Measurements from ENCODE around the gene SOX13.
A peak's percentile ranks its signal among the peaks of the same experiment; 100 is the strongest.

SOX13 gene

DNA sequence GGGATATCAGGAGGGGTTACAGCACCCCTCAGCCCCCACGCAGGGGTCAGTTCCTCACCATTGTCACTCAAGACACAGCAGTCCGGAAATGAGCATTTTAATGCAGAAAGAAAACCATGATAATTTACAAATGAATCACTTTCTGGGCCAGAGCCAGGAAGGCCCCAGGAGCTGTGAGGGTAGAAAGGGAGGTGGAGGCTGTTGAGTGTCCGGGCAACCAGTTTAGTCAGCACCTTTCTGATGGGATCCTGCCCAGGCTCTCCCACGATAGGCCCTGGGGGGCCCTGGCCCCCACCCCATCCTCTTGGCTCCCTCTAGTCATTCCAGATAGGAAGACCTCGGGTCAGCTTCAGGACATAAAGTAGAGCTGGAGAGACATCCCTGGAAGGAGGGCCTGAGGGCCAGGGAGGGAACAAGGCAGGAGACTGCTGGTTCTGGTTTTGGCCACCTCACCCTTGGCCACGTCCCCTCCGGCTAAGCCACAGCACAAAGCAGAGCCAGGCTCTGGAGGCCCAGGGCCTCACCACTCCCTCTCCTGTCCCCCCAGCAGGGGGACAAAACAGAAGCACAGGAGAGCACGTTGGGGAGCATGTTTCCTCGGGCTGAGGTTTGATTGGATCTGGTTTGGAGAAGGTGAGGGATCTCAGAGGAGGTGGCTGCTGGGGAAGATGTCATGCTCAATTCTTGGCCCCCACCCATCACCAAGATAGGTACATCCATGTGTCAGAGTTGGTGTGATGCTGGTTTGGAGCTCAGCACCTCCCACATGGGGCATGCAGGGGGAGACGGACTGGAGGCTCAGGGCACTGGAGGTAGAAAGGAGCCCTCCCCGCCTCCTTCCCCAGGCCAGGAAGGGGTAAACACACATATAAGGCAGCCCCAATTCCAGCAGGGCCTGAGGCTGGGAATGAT, 58.3 kb downstream of the SOX13 start:
- DNase-seq (ENCODE audit: insufficient read length, low spot score) (peak; percentile 79), FAIRE-seq (no peak)
- no peak for TF ChIP-seq POLR2A (IDR thresholded peaks at IDR 0.05; ENCODE audit: low read depth, low read length)

DNA sequence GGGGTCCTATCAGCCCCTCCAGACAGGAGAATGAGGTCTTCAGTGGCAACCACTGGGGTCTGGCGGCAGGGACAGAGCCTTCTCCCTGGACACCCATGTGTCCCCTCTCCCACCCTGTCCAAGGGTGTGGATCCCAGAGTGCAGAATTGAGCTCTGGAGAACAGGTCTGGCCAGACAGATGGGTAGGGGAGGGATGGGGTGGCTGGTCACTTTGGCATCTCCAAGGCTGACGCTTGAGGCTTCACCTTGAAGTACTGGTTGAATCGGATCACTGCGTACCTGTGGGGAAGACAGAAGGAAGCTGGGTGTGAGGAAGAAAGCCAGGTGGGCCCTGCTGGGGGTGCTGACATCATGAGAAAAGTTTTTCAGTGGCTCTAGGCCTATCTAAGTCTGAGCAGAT, 59.1 kb downstream of the SOX13 start:
- DNase-seq (ENCODE audit: insufficient read length, low spot score) (no peak), FAIRE-seq (no peak)
- TF ChIP-seq POLR2A (IDR thresholded peaks at IDR 0.05; ENCODE audit: low read depth, low read length), result no peak

DNA sequence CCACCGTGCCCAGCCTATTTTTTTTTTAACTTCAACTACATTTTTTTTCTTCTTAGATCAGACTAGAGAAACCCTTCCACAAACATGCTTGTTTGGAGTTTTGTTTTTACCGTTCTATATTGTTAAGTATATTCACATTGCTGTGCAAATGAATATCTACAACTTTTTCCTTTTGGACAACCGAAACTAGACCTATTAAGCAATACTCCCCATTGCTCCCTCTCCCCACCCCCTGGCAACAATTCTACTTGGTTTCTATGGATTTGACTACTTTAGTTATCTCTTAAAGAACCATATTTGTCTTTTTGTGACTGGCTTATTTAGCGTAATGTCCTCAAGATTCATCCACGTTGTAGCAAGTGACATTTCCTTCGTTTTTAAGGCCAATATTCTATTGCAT, 59.8 kb downstream of the SOX13 start:
- no peak for TF ChIP-seq POLR2A (IDR thresholded peaks at IDR 0.05; ENCODE audit: low read depth, low read length)
- DNase-seq (ENCODE audit: insufficient read length, low spot score) (no peak), FAIRE-seq (no peak)

DNA sequence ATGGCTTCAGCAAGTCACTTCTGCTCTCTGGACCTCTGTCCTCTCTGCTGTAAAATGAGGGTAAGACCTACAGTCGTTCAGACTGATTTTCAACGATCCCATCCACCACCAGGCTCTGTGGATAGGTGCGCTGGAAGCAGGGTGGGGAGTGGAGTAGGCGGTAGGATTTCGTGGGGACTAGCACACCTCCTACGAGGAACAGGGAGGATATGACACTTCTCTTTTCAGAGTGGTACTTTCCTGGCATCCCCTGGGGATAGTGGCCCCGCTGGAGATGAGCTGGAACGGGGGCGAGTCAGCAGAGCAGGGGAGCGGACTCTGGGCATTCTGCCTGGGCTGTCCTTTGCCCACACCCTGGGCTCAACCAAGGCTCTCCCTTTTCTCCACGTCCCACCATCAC, 61.2 kb downstream of the SOX13 start:
- no peak for TF ChIP-seq POLR2A (IDR thresholded peaks at IDR 0.05; ENCODE audit: low read depth, low read length)
- DNase-seq (ENCODE audit: insufficient read length, low spot score), result no peak
- no peak for FAIRE-seq

DNA sequence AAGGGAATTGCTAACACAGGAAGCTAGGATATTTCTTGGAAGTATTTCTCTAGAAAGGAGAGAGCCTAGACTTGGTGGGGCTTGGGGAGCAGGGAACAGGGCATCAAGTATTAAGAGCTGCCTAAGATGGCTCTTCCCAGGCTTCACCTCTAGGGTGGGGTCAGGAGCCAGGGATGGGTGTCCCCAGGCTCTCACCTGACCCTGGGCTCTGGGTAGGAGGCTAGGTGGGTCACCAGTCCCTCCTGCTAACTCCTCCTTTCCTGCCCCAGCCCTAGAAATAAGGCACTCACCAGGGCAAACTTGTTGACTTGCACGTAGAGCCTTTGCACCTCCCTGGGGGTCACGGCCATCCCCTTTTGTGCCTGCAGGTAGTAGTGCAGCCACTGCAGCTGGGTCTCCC, 63.9 kb downstream of the SOX13 start:
- TF ChIP-seq POLR2A (IDR thresholded peaks at IDR 0.05; ENCODE audit: low read depth, low read length), result no peak
- FAIRE-seq, result no peak

DNA sequence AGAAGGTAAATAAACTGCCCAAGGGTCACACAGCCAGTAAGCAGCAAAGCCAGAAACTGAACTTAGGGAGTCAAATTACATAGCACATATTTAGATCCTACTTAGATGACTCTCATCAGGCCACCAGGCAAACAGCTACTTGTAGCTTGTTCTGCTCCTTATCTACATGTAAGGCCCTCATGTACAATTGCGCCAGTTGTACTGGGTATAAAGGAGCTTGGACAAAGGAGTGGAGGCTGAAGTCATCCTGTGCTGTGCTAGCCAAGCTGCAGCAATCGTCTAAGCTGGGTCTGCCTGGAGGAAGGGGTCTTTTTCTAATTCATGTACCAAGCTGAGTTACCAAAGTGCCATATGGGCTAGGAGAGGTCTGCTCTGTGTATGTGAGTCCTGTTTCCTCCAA, 66.2 kb downstream of the SOX13 start:
- FAIRE-seq (no peak), DNase-seq (ENCODE audit: insufficient read length, low spot score) (no peak)
- no peak for TF ChIP-seq POLR2A (IDR thresholded peaks at IDR 0.05; ENCODE audit: low read depth, low read length)

More for the DNA sequence above, 63.9 kb downstream of the SOX13 start:
- no peak for DNase-seq (ENCODE audit: insufficient read length, low spot score)

DNA sequence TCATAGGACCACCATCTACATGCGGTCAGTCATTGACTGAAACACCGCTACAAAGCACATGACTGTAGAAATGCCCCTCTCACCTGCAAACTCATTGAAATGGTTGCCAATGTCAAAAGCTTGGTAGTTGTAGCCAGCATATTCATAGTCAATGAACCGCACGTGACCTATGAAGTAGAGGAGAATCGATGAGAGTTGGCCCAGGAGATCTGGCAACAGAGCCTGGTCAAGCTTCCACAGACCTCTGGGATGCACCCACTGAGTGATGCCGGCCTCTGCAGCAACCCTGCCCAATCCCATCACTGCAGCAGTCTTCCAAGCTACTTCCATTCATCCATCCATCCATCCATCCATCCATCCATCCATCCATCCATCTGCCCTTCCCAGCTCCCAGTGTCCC, 67.0 kb downstream of the SOX13 start:
- FAIRE-seq (no peak), DNase-seq (ENCODE audit: insufficient read length, low spot score) (no peak)
- TF ChIP-seq POLR2A (IDR thresholded peaks at IDR 0.05; ENCODE audit: low read depth, low read length), result no peak

DNA sequence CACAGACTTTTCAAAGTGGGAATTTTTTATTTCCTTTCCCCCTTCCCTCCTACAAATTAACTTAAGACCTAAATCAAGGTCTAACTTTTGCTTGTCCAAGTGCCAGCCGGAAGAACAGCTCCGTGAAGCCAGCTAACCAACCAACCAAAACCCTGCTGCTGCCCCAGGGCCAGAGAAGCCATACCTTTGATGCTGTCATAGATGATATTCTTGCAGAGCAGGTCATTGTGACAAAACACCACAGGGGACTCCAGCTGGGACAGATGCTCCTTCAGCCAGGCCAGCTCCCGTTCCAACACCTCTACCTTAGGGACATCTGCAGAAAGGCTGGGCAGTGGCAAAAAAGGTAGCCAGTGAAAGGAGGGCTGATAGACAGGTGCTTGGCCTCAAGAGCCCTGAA, 68.2 kb downstream of the SOX13 start:
- DNase-seq (ENCODE audit: insufficient read length, low spot score) (no peak), FAIRE-seq (no peak)
- no peak for TF ChIP-seq POLR2A (IDR thresholded peaks at IDR 0.05; ENCODE audit: low read depth, low read length)

DNA sequence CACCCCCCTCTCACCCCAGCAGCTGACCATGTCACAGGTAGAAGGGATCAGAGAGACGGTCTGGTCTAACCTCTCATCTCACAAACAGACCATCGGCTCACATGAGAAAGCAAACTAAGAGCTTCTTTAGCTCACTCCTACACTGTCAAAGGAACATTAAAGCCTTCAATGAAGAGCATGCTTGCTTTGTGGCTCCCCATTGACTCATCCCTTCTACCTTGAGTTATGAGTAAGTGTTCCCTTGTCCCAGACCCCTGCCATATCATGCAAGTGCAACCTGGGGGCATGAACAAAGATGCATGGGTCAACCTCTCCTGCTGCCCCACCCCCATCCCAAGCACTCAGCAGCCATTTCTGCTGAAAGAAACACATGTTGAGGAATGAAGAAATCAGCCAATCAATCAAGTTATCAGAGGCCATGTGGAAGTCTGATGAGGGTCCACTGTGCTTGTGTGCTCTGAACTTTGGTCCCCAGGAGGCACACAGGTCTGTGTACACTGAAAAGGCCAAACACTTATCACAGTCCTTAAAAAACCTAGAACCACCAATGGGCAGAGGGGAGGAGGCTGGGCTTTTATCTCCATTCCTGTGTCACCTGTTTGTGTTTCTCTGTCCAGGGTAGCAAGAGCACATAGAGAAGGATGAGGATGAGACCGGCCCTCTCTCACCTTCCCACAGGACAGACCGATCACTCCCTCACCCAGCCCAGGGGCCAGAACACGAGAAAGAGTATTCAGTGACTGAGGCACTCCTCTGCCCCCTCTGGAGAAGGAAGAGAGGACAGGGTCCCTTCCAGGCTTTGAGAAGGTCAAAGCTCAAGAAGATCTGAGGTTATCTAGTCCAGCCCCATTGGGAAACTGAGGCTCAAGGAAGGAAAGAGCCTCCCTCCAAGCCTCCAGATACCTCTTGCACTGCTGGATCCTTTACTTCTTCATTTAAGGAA, 69.4 kb downstream of the SOX13 start:
- no peak for DNase-seq (ENCODE audit: insufficient read length, low spot score)
- no peak for TF ChIP-seq POLR2A (IDR thresholded peaks at IDR 0.05; ENCODE audit: low read depth, low read length)
- FAIRE-seq, result no peak

DNA sequence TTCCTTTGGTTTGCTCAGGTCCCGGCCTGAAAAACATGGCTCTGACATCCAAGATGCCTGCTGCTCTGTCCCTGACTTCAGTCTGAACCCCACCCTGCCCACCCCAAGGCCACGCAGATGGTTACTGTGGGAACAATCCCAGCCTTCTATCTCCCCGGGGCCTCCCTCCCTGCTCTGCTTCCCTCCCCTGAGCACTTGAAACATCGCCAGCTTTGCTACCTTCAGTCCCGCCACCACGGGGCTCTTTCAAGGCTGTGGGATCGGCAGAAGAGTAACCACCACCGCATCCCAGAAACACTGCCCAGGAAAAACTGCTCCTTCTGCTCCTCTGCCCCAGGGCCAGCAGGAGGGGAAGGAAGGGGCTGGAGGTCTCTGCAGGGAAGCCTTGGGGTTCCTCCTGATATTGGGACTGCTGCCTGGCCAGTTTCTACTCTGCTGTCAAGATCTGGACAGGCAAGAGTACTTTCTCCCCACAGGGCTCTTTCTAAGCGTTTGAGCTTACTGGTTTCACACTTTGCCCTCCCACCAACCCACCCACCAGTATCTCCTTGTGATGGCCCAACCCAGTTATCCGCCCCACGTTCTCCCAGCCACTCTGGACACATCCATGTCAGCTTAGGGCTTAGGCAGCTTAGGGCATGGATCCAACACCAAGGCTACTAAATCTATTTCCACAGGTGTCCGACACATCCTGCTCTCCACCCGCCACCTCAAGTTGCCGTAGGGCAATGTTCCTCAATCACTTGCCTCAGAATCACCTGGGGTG, 70.5 kb downstream of the SOX13 start:
- TF ChIP-seq POLR2A (IDR thresholded peaks at IDR 0.05; ENCODE audit: low read depth, low read length), result no peak
- FAIRE-seq, result no peak
- no peak for DNase-seq (ENCODE audit: insufficient read length, low spot score)

DNA sequence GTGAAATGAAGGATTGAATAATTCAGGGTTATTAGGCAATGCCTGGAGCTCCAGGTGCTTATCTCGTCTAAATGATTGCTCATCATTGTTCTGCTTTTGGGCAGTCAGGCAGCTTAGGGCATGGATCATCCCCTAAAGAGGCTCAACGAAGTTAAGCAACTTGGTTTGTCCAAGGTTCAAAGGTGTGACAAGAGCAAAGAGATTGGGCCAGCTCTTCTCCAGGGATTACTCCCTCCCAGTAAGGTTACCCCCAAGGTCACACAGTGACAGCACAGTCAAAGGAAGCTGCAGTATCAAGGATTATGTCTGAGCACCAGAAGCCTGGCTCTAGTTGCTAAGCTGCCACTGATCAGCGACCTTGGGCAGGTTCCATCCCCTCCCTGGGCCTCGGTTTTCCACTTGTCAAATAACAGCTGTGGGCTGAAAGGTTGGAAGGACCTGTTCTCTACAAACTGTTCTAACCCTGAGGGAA, 72.2 kb downstream of the SOX13 start:
- DNase-seq (ENCODE audit: insufficient read length, low spot score), result no peak
- no peak for TF ChIP-seq POLR2A (IDR thresholded peaks at IDR 0.05; ENCODE audit: low read depth, low read length)
- no peak for FAIRE-seq

DNA sequence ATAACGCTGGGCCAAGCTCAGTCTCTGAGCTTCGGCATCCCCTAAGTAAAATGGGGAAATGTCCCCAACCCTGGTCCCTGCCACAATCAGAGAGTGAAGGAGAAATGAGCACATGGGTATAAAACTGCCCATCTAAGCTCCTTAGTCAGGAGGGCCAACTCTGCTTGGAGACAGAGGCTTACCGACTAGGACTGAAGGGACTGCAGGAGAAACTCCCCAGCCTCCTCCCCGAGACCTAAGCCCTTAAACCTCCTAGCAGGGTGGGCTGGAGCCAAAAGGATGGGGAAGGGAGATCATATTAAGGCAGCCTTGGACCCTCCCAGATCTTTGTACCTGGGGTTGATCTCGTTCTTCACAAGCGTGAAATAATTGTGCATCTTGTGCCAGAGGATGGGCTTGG, 73.4 kb downstream of the SOX13 start:
- FAIRE-seq (no peak), DNase-seq (ENCODE audit: insufficient read length, low spot score) (no peak)
- TF ChIP-seq POLR2A (IDR thresholded peaks at IDR 0.05; ENCODE audit: low read depth, low read length), result no peak

DNA sequence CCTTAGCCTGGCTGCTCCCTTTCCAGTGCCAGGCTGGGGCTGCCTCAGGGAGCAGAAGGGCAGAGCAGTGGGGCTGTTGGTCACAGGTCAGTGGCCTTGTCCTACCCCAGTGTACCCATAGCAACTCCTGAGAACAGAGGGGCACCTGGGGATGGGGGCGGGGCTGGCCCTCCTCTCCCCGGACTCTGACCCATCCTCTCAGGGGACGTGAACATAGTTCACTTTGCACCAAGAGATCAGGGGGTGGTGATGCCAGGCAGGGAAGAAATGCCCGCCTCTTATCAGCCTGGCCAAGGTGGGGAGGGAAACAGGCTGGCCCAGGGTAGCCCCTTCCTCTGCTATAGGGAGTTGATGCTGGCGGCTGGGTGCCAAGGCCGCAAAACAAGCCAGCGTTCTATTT, 74.0 kb downstream of the SOX13 start:
- no peak for TF ChIP-seq POLR2A (IDR thresholded peaks at IDR 0.05; ENCODE audit: low read depth, low read length)
- FAIRE-seq, result no peak
- DNase-seq (ENCODE audit: insufficient read length, low spot score), result no peak

All from H54 (cell line).